Smooth muscle cell (in vitro differentiated cells): ENCODE measurements around the gene ZNG1A. TPM values are rescaled to one million over a fixed set of nuclear protein-coding genes. Genes with fewer than 3 reads are reported as not detected.
"Not testable (repeated sequence)": the region's sequence is repeated elsewhere in the genome, so short reads cannot be mapped to it uniquely, and the experiment has no call there.

ENCODE experiments used
- DNase-seq: peaks from one replicate; lab custom pipeline; 2025; ENCODE audit not compliant: unreplicated experiment; lab: John Stamatoyannopoulos, UW
- H2AFZ ChIP-seq: fragments of 200-600 bp; sonication (generic); 2 replicates; pipeline ENCODE4 v1.6.0; 2016; ENCODE audit warnings: antibody characterized with exemption, low read depth, mild to moderate bottlenecking
- H3F3A ChIP-seq: fragments of 200-600 bp; sonication (generic); 2 replicates; pipeline ENCODE4 v1.6.0; 2017; ENCODE audit warnings: antibody characterized with exemption, low read depth
- H3K27ac ChIP-seq: fragments of 200-600 bp; sonication (generic); 2 replicates; pipeline ENCODE4 v1.5.1; 2016; ENCODE audit warnings: low read depth, mild to moderate bottlenecking
- H3K27me3 ChIP-seq: fragments of 200-600 bp; sonication (generic); 2 replicates; pipeline ENCODE4 v1.6.1; 2016; ENCODE audit warnings: low read depth, mild to moderate bottlenecking
- H3K36me3 ChIP-seq: fragments of 200-600 bp; sonication (generic); 2 replicates; pipeline ENCODE4 v1.5.1; 2016; ENCODE audit warnings: low read depth
- H3K4me1 ChIP-seq: fragments of 200-600 bp; sonication (generic); 2 replicates; pipeline ENCODE4 v1.5.1; 2016; ENCODE audit warnings: low read depth
- H3K4me2 ChIP-seq: fragments of 200-600 bp; sonication (generic); 2 replicates; pipeline ENCODE4 v1.6.0; 2016; ENCODE audit warnings: mild to moderate bottlenecking
- H3K4me3 ChIP-seq: fragments of 200-600 bp; sonication (generic); 2 replicates; pipeline ENCODE4 v1.5.1; 2016; ENCODE audit warnings: mild to moderate bottlenecking
- H3K79me2 ChIP-seq: fragments of 200-600 bp; sonication (generic); 2 replicates; pipeline ENCODE4 v1.6.0; 2016; ENCODE audit warnings: low read depth, mild to moderate bottlenecking
- H3K9ac ChIP-seq: fragments of 200-600 bp; sonication (generic); 2 replicates; pipeline ENCODE4 v1.6.0; 2016; ENCODE audit warnings: low read depth
- H3K9me3 ChIP-seq: fragments of 200-600 bp; sonication (generic); replicated peaks from 2 replicates; pipeline ENCODE4 v1.5.1; 2016; ENCODE audit warnings: low read depth
- H4K20me1 ChIP-seq: fragments of 200-600 bp; sonication (generic); 2 replicates; pipeline ENCODE4 v1.6.0; 2016; ENCODE audit warnings: low read depth
- WGBS: methylation state at CpG from one replicate; pipeline ENCODE4 v1.1.7; 2016; ENCODE audit warnings: low lambda C conversion rate; 5-methylcytosine and 5-hydroxymethylcytosine counted together
- polyA plus RNA-seq: library from polyadenylated mRNA; unstranded; fragments of >200 nt; fragmentation: Nextera tagmentation; extraction: Ambion mirVana; gene quantifications from 2 replicates; pipeline ENCODE4 v1.2.1, GENCODE V29; 2016
- total RNA-seq: library from RNA; depleted of rRNA; stranded (reverse); fragments of >200 nt; gene quantifications from 2 replicates; pipeline ENCODE4 v1.2.3, GENCODE V29; 2014

Gene ZNG1A
- total and polyA plus RNA-seq, 2 experiments from 2014 or later: 31.1 to 37.5 TPM

- not testable (repeated sequence) for H3K27ac ChIP-seq, H4K20me1 ChIP-seq, H2AFZ ChIP-seq, H3K4me1 ChIP-seq, H3K4me3 ChIP-seq, H3K9me3 ChIP-seq, H3K79me2 ChIP-seq, H3K36me3 ChIP-seq, DNase-seq, H3K4me2 ChIP-seq, H3K9ac ChIP-seq, H3F3A ChIP-seq
- peaks cover 54% of the 10 kb centered on the region for H3K27me3 ChIP-seq
- WGBS: 90% methylated on average over 8 of the region's 8 CpGs
Measured at GRCh38 chr9:105991-106390, 72.9 kb downstream of the ZNG1A start.

- H3K9me3 ChIP-seq, H2AFZ ChIP-seq, H3K79me2 ChIP-seq, H3K4me1 ChIP-seq, H3K4me3 ChIP-seq, H3K27ac ChIP-seq, H3K27me3 ChIP-seq, H3F3A ChIP-seq, H4K20me1 ChIP-seq, DNase-seq, H3K9ac ChIP-seq, H3K4me2 ChIP-seq, H3K36me3 ChIP-seq: not testable (repeated sequence)
- WGBS: 91% methylated on average over 9 of the region's 9 CpGs
Measured at GRCh38 chr9:100430-100829, 78.4 kb downstream of the ZNG1A start.

- not testable (repeated sequence) for H4K20me1 ChIP-seq, H3K79me2 ChIP-seq, H3K4me3 ChIP-seq, H3K27me3 ChIP-seq, H2AFZ ChIP-seq, H3K27ac ChIP-seq, H3K9ac ChIP-seq, H3K4me2 ChIP-seq, H3F3A ChIP-seq, DNase-seq, H3K9me3 ChIP-seq, H3K4me1 ChIP-seq, H3K36me3 ChIP-seq
- 83% methylated on average over 6 of the region's 6 CpGs for WGBS
Measured at GRCh38 chr9:99867-100266, 79.0 kb downstream of the ZNG1A start.

- H3K9ac ChIP-seq, H4K20me1 ChIP-seq, H3F3A ChIP-seq, H3K4me3 ChIP-seq, H3K27me3 ChIP-seq, H3K79me2 ChIP-seq, H3K4me2 ChIP-seq, DNase-seq, H3K27ac ChIP-seq, H3K36me3 ChIP-seq, H3K9me3 ChIP-seq, H2AFZ ChIP-seq, H3K4me1 ChIP-seq: not testable (repeated sequence)
- WGBS: 83% methylated on average over 3 of the region's 3 CpGs
Measured at GRCh38 chr9:98775-99174, 80.1 kb downstream of the ZNG1A start.

- H3K36me3 ChIP-seq, H4K20me1 ChIP-seq, DNase-seq, H3K4me2 ChIP-seq, H3K27me3 ChIP-seq, H3K9ac ChIP-seq, H2AFZ ChIP-seq, H3K79me2 ChIP-seq, H3K4me3 ChIP-seq, H3K4me1 ChIP-seq, H3K27ac ChIP-seq, H3F3A ChIP-seq, H3K9me3 ChIP-seq: not testable (repeated sequence)
- WGBS: 67% methylated on average over 1 of the region's 4 CpGs
Measured at GRCh38 chr9:94992-95391, 83.9 kb downstream of the ZNG1A start.

- not testable (repeated sequence) for DNase-seq, H2AFZ ChIP-seq, H3K9me3 ChIP-seq, H3K27me3 ChIP-seq, H3K27ac ChIP-seq, H4K20me1 ChIP-seq, H3K79me2 ChIP-seq, H3K4me1 ChIP-seq, H3K4me3 ChIP-seq, H3F3A ChIP-seq, H3K9ac ChIP-seq, H3K36me3 ChIP-seq, H3K4me2 ChIP-seq
- WGBS: 26% methylated on average over 4 of the region's 5 CpGs
Measured at GRCh38 chr9:94323-94722, 84.5 kb downstream of the ZNG1A start.

GRCh38 chr9:93909-94308 is 84.9 kb downstream of the ZNG1A start:
- not testable (repeated sequence) for H3K79me2 ChIP-seq, H3K27ac ChIP-seq, H3K4me3 ChIP-seq, H3K4me2 ChIP-seq, H3K4me1 ChIP-seq, H4K20me1 ChIP-seq, H2AFZ ChIP-seq, H3K27me3 ChIP-seq, H3K9me3 ChIP-seq, H3K9ac ChIP-seq, DNase-seq, H3K36me3 ChIP-seq, H3F3A ChIP-seq
- WGBS: 59% methylated on average over 4 of the region's 5 CpGs

GRCh38 chr9:90851-91250 is 88.0 kb downstream of the ZNG1A start:
- H3K79me2 ChIP-seq, H4K20me1 ChIP-seq, H3K27ac ChIP-seq, H3K27me3 ChIP-seq, DNase-seq, H3K4me1 ChIP-seq, H3K9me3 ChIP-seq, H2AFZ ChIP-seq, H3K4me2 ChIP-seq, H3F3A ChIP-seq, H3K4me3 ChIP-seq, H3K9ac ChIP-seq, H3K36me3 ChIP-seq: not testable (repeated sequence)
- WGBS: 65% methylated on average over 1 of the region's 1 CpG

- not testable (repeated sequence) for H3K27me3 ChIP-seq, H3K9me3 ChIP-seq, H3F3A ChIP-seq
Measured at GRCh38 chr9:88396-89037, 90.3 kb downstream of the ZNG1A start.

More at GRCh38 chr9:88396-89037, 90.3 kb downstream of the ZNG1A start:
- not testable (repeated sequence) for H3K4me3 ChIP-seq, H4K20me1 ChIP-seq, H3K79me2 ChIP-seq, DNase-seq, H3K4me1 ChIP-seq, H3K9ac ChIP-seq, H3K36me3 ChIP-seq, H2AFZ ChIP-seq, H3K27ac ChIP-seq
- H3K4me2 ChIP-seq: peak overlapping the region; percentile 12
- 17% methylated on average over 6 of the region's 11 CpGs for WGBS
